ENCODE data around the gene GRK7.

DNA sequence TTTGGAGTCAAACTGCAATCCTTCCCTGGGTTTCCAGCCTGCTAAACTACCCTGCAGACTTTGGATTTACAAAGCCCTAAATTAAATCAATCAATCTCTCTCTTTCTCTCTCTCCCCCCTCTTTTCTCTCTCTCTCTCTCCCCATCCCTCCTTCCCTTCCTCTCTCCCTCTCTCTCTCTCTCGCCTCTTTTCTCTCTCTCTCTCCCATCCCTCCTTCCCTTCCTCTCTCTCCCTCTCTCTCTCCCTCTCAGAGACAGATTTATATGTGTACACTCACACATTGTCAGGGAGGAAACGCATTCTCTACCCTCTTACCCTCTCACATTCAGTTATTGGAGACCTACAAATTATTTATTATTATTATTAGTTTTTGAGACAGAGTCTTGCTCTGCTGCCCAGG lies 47.0 kb downstream of the GRK7 start:
- TF ChIP-seq, protein P1, sequence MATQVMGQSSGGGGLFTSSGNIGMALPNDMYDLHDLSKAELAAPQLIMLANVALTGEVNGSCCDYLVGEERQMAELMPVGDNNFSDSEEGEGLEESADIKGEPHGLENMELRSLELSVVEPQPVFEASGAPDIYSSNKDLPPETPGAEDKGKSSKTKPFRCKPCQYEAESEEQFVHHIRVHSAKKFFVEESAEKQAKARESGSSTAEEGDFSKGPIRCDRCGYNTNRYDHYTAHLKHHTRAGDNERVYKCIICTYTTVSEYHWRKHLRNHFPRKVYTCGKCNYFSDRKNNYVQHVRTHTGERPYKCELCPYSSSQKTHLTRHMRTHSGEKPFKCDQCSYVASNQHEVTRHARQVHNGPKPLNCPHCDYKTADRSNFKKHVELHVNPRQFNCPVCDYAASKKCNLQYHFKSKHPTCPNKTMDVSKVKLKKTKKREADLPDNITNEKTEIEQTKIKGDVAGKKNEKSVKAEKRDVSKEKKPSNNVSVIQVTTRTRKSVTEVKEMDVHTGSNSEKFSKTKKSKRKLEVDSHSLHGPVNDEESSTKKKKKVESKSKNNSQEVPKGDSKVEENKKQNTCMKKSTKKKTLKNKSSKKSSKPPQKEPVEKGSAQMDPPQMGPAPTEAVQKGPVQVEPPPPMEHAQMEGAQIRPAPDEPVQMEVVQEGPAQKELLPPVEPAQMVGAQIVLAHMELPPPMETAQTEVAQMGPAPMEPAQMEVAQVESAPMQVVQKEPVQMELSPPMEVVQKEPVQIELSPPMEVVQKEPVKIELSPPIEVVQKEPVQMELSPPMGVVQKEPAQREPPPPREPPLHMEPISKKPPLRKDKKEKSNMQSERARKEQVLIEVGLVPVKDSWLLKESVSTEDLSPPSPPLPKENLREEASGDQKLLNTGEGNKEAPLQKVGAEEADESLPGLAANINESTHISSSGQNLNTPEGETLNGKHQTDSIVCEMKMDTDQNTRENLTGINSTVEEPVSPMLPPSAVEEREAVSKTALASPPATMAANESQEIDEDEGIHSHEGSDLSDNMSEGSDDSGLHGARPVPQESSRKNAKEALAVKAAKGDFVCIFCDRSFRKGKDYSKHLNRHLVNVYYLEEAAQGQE (IDR thresholded peaks at IDR 0.05; ENCODE audit: low read depth), result no peak
- no peak for TF ChIP-seq TAF1 (IDR thresholded peaks at IDR 0.05; ENCODE audit: low read depth)
- TF ChIP-seq EP300 (IDR thresholded peaks at IDR 0.05; ENCODE audit: borderline replicate concordance), result no peak
- TF ChIP-seq NFIC (IDR thresholded peaks at IDR 0.05), result no peak
- TF ChIP-seq CREB1 (IDR thresholded peaks at IDR 0.05; ENCODE audit: low read depth), result no peak
- no peak for TF ChIP-seq TCF12 (IDR thresholded peaks at IDR 0.05; ENCODE audit: low read depth)
- TF ChIP-seq, protein P2, sequence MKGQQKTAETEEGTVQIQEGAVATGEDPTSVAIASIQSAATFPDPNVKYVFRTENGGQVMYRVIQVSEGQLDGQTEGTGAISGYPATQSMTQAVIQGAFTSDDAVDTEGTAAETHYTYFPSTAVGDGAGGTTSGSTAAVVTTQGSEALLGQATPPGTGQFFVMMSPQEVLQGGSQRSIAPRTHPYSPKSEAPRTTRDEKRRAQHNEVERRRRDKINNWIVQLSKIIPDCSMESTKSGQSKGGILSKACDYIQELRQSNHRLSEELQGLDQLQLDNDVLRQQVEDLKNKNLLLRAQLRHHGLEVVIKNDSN (IDR thresholded peaks at IDR 0.05), result no peak
- no peak for TF ChIP-seq YY1 (IDR thresholded peaks at IDR 0.05; ENCODE audit: low read depth)
- TF ChIP-seq EGR1 (IDR thresholded peaks at IDR 0.05), result no peak
- TF ChIP-seq FOXM1 (IDR thresholded peaks at IDR 0.05; ENCODE audit: borderline replicate concordance, low read depth), result no peak
- TF ChIP-seq CEBPB (IDR thresholded peaks at IDR 0.05), result no peak
- no peak for TF ChIP-seq TEAD4 (IDR thresholded peaks at IDR 0.05)
- no peak for TF ChIP-seq RAD21 (IDR thresholded peaks at IDR 0.05; ENCODE audit: low read depth)

Measured in Ishikawa (cell line).